IPS-NIHi7 (cell line): ENCODE results near the gene BLTP2.
"Not testable (repeated sequence)": the region's sequence is repeated elsewhere in the genome, so short reads cannot be mapped to it uniquely, and the experiment has no call there.

Source experiments
- DNase-seq: peaks from one replicate; pipeline ENCODE4 v3.0.0; 2012; ENCODE audit warnings: mixed read lengths; ENCODE audit errors: extremely low spot score

Gene BLTP2

DNA sequence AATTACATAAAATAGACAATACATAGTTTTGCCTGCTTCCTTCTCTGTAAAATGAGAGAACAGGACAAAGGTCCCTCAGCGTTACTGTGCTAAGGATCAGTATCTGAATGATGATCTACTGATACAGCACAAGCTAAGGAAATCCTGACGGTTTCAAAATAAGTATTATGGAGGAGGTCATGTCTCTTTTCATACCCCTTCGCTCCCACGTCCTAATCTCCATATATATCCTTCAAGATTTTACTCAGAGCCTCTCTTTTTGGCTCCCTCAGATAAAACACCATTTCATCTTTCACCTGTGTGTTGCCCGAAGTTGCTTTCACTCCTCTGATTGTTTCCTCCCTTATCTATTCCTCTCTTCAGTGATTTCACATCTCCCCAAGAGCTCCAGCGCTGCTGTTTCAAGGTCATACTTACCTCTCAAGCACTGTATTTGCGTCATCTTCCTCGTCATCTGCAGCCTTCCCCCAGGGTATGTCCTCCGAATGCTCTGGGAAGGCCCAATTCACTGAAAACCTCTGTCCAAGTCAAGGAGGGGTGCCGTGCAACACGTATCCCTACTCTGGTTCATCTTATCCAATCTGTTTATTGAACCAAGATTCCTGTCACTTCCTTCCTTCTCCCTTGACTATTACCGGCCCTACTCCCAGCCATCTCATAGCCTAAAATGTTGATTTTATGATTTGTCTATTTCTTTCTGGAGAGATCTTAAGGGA is 1.2 kb upstream of the BLTP2 start:
- no peak for DNase-seq

- no peak for DNase-seq
Observed at GRCh38 chr17:28645576-28645939, 600 bp upstream of the BLTP2 start.

DNA sequence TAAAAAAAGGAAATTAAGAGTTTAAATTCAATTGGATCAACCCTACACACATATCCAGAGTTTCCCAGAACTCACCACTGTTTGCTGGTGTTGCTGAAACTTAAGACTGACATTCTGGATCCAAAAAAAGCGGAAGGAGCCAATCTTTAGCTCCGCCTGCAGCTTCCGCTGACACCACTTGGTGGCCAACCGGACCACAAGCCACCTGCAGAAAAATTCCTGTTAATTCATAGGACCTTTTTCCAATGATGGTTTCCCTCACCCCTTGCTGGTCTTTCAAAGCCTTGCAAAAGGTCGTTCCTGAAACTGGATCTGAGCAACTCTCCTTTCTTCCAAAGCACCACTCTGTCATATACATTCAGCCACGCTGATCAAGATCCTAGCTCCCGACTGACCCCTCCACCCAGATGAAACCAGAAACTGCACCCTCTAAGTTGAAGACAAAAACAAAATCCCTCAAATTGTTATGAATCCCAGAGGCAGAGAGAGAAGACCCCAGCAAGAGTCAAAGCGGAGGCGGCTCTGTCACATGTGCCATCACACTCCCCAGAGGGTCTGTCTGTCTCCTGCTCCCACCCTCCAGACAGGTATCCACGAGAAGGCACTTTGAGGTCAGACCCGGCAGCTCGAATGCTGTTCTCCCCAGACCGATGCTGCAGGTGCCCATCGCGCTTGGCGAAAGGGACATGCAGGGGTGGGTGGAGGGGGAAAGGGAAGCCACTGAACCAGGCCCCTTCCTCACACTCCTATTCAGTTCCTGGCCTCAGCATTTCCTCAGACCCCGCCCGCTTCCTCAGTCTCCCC is 773 bp downstream of the BLTP2 start:
- DNase-seq, result peak; percentile 71

GRCh38 chr17:28641579-28641978 is 3.4 kb downstream of the BLTP2 start:
- DNase-seq, result no peak

- DNase-seq, result no peak
Observed at GRCh38 chr17:28635506-28635905, 9.5 kb downstream of the BLTP2 start.

DNA sequence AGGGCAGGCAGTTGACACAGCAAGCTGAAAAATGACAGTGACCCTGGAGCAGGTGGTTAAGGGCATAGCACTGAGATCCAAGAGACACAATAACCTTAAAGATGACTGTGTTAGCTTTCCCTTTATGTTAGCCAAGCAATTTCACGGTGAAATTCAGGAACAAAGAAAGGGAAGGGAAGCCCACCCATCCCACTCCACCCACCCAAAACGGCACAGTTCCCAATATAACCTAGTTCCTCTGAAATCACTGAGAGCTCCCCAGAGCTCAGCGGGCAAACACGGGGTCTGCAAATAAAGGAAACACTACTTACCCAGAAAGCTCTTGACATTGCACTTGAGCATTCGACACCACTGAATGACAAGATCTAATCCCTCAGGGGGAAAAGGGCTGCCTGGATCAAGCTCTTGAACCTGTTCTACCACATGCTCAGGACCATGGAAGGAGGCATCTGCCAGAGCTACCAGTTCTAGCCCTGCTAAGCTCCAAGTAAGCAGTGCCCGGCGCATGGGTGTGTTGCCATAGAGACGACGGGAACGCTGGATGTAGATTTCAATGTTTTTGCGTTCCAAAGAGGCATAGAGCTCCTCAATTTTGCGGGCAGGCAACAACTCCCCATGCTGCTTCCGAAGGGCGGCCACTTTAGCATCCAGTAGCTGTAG is 10.6 kb downstream of the BLTP2 start:
- DNase-seq, result no peak

- DNase-seq, result no peak
Observed at GRCh38 chr17:28626818-28627217, 18.1 kb downstream of the BLTP2 start.

- DNase-seq, result no peak
Observed at GRCh38 chr17:28624148-28624547, 20.8 kb downstream of the BLTP2 start.

- DNase-seq, result no peak
Observed at GRCh38 chr17:28623696-28624095, 21.3 kb downstream of the BLTP2 start.

DNA sequence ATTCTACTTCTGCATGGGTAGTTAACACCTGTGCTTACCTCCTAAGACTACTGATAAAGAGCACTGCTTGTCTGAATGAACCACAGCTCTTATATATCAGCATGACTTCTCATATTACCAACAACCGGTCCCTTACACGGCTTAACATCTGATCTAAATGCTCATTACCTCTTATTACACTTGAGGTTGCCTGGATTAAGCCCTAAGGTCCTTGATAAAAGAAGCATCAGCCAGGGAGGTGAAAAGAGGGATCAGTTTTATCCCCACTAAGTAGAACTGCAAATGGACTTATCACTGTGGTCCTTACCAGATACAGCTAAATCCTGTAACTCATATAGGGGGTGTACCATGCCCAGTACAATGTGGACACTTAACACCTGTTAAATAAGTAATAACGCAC is 22.8 kb downstream of the BLTP2 start:
- DNase-seq, result no peak

DNA sequence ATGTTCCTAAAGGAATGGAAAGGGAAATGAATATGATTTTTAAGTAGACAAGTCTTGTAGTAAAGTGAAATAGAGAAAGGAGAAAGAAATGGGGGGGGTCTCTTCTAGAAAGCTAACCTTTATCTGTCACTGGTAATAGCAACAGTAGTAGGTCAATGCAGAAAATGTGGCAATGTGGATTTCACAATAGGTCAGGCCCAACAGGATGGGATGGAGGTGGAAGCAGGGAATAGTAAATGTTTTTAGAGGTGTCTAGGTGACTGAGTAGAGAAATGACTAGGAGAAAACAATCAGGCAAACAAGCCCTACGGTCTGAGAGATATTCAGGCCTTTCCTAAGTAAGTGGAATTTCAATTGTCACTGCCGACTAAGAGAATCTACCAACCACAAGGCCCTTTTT is 24.9 kb downstream of the BLTP2 start:
- DNase-seq, result no peak

DNA sequence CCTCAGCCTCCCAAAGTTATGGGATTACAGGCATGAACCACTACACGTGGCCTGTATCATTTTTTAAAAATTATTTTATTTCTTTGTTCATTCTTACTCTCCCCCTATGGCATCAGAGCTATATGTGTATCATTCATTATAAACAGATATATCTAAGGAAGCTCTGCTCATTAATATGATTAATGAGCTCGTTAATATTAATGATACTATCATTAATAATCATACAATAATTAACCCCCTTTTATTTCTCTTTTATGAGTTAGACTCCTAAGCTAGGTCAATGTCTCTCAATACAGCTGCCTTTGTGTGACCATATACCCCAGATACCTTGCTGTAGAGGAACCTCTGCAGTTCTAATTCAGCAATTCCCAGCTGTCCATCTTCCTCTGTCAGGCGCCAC is 26.5 kb downstream of the BLTP2 start:
- no peak for DNase-seq

DNA sequence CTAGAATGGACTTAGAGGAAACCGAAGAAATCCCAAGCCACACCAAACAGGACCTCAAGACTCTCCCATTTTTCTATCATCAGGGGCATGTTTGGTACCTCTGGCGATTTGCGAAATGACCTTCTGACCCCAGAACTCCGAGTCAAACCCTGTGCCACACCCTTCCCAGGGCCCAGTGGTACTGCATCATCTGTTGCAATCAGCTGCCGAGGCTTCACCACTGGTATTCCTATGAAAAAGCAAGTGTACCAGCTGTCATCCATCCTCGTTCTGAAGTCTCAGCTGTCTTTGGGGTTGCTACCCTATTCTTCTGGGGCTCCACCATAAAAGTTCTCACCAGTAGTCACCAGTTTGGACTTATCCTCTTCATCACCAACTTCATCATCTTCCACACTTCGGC is 28.7 kb downstream of the BLTP2 start:
- DNase-seq, result no peak

- no peak for DNase-seq
Observed at GRCh38 chr17:28615260-28615940, 29.6 kb downstream of the BLTP2 start.

DNA sequence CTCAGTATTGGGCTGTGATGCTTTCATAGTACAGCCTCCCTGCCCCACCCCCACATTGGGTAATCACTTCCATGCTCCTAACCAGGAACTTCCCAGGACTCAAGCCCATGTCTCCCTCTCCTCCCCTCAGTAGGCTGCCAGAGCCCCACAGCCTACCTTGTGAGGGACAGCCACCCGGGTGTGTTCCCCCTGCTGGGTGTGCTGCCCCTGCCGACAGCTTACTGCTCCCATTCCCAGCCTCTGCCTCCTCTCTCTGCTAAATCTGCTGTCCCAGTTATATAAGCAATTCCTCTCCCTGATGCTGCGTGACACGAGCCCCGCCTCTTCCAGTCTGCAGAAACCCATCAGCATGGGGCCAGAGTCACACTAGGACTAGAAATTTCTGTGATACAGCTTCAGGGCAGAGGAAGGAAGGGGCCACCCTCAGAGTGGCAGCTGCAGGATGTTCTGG is 31.0 kb downstream of the BLTP2 start, which contains the start of gene RSKR:
TSS of gene RSKR (minus strand) at position 255 of the 451 bp plus-strand sequence. CDS start at position 231, 24 bp downstream.
- no peak for DNase-seq

DNA sequence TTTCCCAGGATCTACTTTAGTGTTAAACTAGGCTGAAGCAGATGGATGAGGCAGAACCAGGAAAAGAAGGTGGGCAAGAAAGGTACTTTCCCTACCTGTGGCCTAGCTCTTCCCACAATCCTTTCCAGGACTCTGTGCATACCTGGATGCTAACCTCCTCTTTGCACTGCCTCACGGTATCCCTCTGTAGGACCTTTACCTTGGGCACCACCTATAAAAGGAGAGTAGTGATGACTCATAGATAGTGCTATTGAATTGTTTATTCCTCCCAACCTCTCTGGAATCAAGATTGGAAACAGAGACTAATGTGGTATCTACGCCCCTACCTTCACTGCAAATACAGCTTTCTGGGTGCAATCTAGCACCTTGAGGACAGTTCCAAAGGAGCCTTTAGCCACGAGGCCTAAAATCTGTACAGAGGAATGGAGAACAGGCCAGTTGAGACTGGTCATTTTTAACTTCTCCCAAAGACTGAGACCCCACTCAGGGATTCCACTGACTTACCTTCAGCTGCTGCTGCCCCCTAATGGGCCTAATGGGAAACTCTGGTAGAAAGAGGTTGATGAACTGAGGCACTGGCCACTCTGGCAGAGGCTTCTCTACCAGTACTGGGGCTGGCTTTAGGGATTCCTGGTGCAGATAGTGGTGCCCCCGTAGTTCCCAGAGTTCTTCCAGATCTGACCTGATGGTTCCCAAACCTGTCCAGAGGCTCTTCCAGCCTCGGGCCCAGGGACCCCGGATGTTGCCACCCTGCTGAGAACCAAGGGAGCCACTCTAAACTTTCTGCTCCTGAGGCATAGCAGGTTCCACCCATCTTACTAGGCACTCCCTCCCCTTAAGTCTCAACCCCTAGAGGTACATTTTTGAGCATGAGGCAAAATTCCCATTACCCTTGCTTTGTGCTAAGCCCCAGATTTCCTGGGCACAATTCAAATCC is 31.8 kb downstream of the BLTP2 start:
- DNase-seq, result peak; percentile 77

DNA sequence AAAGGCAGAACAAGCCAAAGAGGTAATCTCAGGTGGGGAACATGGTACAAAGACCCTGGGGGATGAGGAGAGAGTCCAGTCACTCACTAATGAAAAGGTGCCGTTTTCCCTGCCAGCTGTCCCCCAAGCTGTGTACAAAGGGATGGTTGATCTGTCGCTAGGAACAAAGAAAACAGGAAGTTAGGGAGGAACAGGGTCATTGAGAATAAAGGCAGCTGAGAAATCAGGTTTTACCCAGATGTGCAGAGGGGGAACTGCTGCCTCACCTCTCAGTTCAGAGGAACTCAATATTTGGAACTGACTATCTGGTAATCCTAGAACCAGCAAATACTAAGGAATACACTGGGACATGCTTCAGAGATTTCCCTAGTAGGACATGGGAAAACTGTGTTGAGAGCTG is 32.4 kb downstream of the BLTP2 start:
- no peak for DNase-seq

GRCh38 chr17:28610376-28610775 is 34.6 kb downstream of the BLTP2 start:
- no peak for DNase-seq

- not testable (repeated sequence) for DNase-seq
Observed at GRCh38 chr17:28604031-28604430, 40.9 kb downstream of the BLTP2 start.

- DNase-seq, result peak; percentile 47
Observed at GRCh38 chr17:28599311-28600184, 45.4 kb downstream of the BLTP2 start.
